Choroid plexus epithelial cell (primary cell): ENCODE results near the gene C2orf81.

Experiments
- DNase-seq: peaks from one replicate; pipeline ENCODE4 v3.0.0-alpha.2; 2010; ENCODE audit warnings: low read depth
- H3K4me3 ChIP-seq: 2 replicates; pipeline ENCODE4 v1.5.1; 2011; ENCODE audit warnings: low read depth, mild to moderate bottlenecking, control low read depth, low read length, moderate library complexity
- CTCF ChIP-seq: conservative IDR thresholded peaks from 2 replicates; pipeline ENCODE4 v1.5.1; 2011; ENCODE audit warnings: low read depth, mild to moderate bottlenecking, control low read depth, inconsistent platforms, low read length, moderate library complexity

The C2orf81 gene

GRCh38 chr2:74430502-74430901 is 9.1 kb upstream of the C2orf81 start:
- DNase-seq, result no peak
- no peak for TF ChIP-seq CTCF
- H3K4me3 ChIP-seq, result no peak overlapping the region

DNA sequence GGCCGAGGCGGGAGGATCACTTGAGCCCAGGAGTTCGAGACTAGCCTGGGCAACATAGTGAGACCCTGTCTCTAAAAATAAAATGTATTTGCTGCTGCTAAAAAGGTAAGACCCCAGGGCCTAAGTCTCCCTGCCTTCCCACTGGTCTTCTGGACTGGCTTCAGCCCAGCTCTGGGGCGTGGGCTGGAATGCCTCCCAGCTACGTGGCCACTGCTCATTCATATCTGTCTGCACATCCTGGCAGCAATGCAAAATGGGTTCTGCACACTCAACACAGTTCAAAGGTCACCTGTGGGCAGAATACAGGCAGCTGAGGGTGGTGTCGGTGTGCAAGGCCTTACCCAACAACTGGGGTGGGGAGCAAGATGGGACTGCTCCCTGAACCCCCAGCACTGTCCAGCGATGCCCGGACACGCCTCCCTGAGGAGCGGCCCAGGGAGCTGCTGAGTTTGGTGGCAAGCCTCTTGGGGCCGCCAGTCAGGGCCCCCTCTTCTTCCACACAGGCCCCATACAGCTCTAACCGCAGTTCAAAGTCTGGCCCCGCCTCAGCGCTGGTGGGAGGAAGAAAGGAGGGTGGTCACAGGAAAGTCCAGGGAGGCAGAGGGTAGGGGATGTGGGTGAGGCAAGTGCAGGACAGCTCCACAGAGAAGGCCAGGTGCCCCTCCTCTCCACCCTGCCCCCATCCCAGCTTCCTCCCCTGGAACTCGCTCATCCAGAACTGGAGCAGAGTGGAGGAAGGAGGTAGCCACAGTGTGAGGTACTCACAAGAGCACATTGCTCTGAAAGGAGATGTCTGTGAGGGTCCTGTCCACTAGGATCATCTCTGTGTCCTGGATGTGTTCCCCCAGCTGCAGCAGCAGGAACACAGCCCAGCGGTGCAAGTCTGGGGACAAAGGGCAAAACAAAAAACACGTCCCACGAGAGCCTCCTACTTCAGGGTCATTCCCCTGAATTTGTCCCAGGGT is 8.3 kb upstream of the C2orf81 start:
- DNase-seq, result no peak
- no peak overlapping the region for H3K4me3 ChIP-seq
- no peak for TF ChIP-seq CTCF

DNA sequence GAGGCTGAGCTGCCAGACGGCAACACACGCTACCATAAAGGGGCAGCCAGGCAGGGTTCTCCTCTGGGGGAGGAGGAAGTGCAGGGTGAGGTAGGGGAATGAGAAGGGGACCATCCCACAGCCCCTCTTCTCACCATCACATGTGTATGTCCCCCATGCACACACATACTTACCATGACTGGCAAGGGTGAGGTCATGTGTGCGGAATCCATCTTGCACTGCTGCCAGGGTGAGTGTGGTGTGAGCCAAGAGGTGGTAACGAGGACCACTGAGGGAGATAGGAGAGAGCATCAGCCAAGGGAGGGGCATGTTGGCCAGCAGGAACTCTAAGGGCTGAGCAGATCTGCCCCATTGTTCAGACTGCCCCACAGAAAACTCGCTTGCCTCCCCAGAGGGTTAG is 7.3 kb upstream of the C2orf81 start:
- DNase-seq, result no peak
- TF ChIP-seq CTCF, result no peak
- H3K4me3 ChIP-seq, result no peak overlapping the region

DNA sequence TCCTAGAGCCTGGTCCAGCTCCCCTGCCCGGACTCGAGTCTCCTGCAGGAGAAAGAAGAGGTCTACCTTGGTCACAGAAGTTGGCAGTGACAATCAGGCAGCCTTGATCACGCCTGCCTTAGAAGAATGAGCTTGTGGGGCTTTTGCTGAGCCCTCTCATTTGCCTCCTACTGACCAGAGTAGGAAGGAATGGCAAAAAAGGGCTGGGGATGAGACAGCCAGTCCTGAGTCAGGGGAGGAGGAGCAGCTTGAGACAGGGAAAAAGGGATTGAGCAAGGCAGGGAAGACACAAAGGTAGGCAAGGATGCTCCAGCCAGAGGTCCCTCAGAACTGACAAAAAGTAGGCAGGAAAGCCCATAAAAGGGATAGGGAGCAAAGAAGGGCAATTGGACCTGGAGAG is 6.1 kb upstream of the C2orf81 start:
- DNase-seq, result no peak
- no peak for TF ChIP-seq CTCF
- H3K4me3 ChIP-seq, result no peak overlapping the region

DNA sequence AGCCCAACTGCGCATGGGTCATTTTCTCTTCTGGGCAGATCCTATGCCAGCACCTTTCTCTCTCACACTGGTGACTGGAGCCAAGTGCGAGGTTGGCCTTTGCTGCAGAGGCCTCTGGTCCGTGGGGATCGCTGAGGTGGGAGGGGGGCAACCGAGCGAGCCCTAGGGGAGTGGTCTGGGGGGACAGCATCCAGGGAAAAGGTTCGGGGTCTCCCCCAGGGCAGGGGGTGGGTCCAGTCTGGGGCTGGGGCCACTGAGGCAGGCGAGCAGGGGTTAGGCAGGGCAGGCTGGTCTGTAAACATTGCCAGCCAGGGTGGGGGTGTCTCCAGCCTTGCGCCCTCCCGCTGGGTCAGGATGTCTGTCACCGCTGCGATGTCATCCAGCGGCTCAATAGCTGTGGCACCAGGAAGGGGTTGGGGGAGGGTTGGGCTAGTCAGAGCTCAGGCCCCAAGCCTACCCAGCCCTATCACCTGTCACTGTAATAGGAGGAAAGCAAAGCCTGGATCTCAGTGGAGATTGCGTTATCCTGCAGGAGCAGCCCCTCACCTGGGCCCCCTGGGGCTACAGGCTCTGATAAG is 4.9 kb upstream of the C2orf81 start:
- no peak for TF ChIP-seq CTCF
- H3K4me3 ChIP-seq, result no peak overlapping the region
- no peak for DNase-seq

DNA sequence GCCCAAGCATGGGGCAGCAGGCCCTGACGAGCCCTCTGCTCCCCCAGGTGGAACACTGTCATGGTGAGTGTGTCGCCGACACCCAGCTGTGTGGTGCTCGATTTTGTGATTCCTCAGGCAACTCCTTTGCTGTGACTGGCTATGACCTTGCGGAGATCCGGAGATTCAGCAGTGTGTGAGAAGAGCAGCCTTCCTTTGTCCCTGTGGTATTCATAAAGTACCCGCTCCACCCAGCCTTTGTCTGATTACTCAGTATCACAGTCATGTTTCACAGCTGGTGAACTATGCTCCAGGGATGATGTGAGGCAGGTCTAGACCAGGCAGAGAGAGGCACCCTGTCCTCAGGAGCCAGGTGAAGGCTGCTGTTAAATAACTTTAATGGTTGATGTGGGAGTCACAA is 4.1 kb upstream of the C2orf81 start:
- DNase-seq, result no peak
- TF ChIP-seq CTCF, result no peak
- H3K4me3 ChIP-seq, result no peak overlapping the region
